RWPE2 (cell line): ENCODE measurements around the gene MXD3.

Source experiments
- ATAC-seq: fragments of 200-7000 bp; cut with Tn5 transposase; 3 replicates; pipeline ENCODE4 v1.9.1; 2021; ENCODE audit warnings: low read depth
- DNase-seq: peaks from one replicate; pipeline ENCODE4 v3.0.0-alpha.2; 2020; ENCODE audit warnings: low spot score
- H3K27ac ChIP-seq: fragments of 450-650 bp; 2 replicates; pipeline ENCODE4 v1.5.1; 2017; ENCODE audit warnings: mild to moderate bottlenecking; ENCODE audit not compliant: poor library complexity, severe bottlenecking
- H3K27me3 ChIP-seq: fragments of 250-450 bp; sonication (Bioruptor Pico); 2 replicates; pipeline ENCODE4 v1.5.1; 2021; ENCODE audit warnings: mild to moderate bottlenecking, moderate library complexity; ENCODE audit not compliant: insufficient read depth, poor library complexity, severe bottlenecking
- H3K36me3 ChIP-seq: fragments of 250-450 bp; sonication (Bioruptor Pico); 2 replicates; pipeline ENCODE4 v1.5.1; 2020; ENCODE audit warnings: low read depth, mild to moderate bottlenecking, moderate library complexity
- H3K4me1 ChIP-seq: fragments of 250-450 bp; sonication (Bioruptor Pico); 2 replicates; pipeline ENCODE4 v1.5.1; 2021; ENCODE audit warnings: mild to moderate bottlenecking, moderate library complexity; ENCODE audit not compliant: insufficient read depth, poor library complexity, severe bottlenecking
- H3K4me3 ChIP-seq: fragments of 250-450 bp; sonication (Bioruptor Pico); 2 replicates; pipeline ENCODE4 v1.5.1; 2021; ENCODE audit warnings: mild to moderate bottlenecking, moderate library complexity; ENCODE audit not compliant: severe bottlenecking
- H3K9me3 ChIP-seq: fragments of 250-450 bp; sonication (Bioruptor Pico); 2 replicates; pipeline ENCODE4 v1.5.1; 2021; ENCODE audit warnings: mild to moderate bottlenecking, moderate library complexity; ENCODE audit not compliant: severe bottlenecking
- CTCF ChIP-seq: fragments of 450-650 bp; IDR thresholded peaks from one replicate; pipeline ENCODE4 v1.5.1; 2017; ENCODE audit warnings: mild to moderate bottlenecking, moderate library complexity; ENCODE audit not compliant: poor library complexity, severe bottlenecking

Gene MXD3

DNA sequence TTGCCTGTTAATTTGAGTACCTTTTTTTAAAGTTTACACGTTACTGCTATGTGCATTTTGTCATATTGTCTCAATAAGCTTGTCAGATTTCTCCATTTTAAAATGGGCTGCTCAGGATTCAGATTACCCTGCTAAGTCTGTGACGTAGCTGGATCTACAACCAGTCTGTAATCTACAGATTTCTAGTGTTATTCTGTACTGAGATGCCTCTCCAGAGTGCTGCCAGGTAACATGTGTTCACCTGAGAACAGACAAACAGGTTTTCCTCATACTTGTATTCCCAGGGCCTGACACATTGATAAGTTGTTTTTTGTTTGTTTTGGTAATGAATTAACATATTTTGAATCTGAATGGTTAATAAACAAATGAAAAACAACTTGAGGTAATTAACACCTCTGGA lies 23.5 kb downstream of the MXD3 start:
- TF ChIP-seq CTCF: no peak
- peaks cover 98% of the 10 kb centered on the region for H3K36me3 ChIP-seq
- DNase-seq: no peak
- H3K27ac ChIP-seq: no peak overlapping the region
- no peaks in the 10 kb centered on the region for H3K4me1 ChIP-seq
- H3K9me3 ChIP-seq: no peaks in the 10 kb centered on the region
- H3K27me3 ChIP-seq: no peaks in the 10 kb centered on the region
- H3K4me3 ChIP-seq: no peak overlapping the region
- ATAC-seq: no peak

- H3K9me3 ChIP-seq: no peaks in the 10 kb centered on the region
- H3K27ac ChIP-seq: no peak overlapping the region
- no peaks in the 10 kb centered on the region for H3K27me3 ChIP-seq
- DNase-seq: no peak
- no peak for ATAC-seq
- no peak overlapping the region for H3K4me3 ChIP-seq
- peaks cover 89% of the 10 kb centered on the region for H3K36me3 ChIP-seq
- no peak for TF ChIP-seq CTCF
- no peaks in the 10 kb centered on the region for H3K4me1 ChIP-seq
These were observed 34.8 kb downstream of the MXD3 start for GRCh38 chr5:177276886-177277285.

GRCh38 chr5:177275883-177276282 lies 35.8 kb downstream of the MXD3 start:
- ATAC-seq: no peak
- H3K27ac ChIP-seq: no peak overlapping the region
- H3K9me3 ChIP-seq: no peaks in the 10 kb centered on the region
- DNase-seq: no peak
- no peaks in the 10 kb centered on the region for H3K27me3 ChIP-seq
- TF ChIP-seq CTCF: no peak
- peaks cover 86% of the 10 kb centered on the region for H3K36me3 ChIP-seq
- no peaks in the 10 kb centered on the region for H3K4me1 ChIP-seq
- H3K4me3 ChIP-seq: no peak overlapping the region

DNA sequence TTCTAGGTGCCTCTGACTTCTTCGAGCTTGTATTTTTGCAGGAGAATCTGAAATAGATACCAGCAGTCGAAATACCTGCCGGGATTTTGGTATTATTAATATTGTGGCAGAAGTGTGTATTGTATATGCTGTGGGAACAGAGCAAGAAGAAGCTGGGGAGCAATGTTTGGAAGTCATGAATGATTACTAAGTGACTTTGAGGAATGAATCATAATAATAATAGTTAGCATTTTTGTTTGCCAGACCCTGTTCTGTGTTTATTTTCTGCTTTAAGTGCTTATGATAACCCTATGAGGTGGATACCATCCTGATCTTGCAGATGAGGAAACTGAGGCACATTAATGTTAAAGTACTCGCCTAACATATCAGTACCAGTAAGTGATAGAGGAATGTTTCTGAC lies 40.6 kb downstream of the MXD3 start:
- no peaks in the 10 kb centered on the region for H3K27me3 ChIP-seq
- TF ChIP-seq CTCF: no peak
- ATAC-seq: no peak
- no peaks in the 10 kb centered on the region for H3K9me3 ChIP-seq
- DNase-seq: no peak
- no peak overlapping the region for H3K27ac ChIP-seq
- peaks cover 92% of the 10 kb centered on the region for H3K36me3 ChIP-seq
- no peak overlapping the region for H3K4me3 ChIP-seq
- H3K4me1 ChIP-seq: peaks cover 15% of the 10 kb centered on the region

DNA sequence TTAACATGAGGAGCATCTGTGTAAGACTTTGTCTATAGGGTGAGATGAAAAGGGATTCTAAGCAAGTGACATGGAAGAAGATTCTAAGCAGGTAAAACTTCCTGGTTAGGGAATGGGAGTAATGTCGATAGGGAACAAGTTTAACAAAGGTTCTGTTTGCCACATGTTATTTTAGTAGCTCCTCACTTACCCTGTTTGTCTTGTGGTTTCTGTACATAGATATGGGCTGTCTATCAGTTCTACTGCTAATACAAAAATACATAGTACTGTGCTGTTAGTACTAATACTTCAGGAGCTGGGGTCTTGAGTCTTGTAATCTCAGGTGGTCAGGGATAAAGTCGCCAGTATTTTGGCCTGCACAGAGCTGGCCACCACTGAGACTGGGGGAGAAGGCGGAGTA lies 41.0 kb downstream of the MXD3 start:
- H3K27me3 ChIP-seq: no peaks in the 10 kb centered on the region
- H3K27ac ChIP-seq: no peak overlapping the region
- ATAC-seq (no peak), DNase-seq (no peak)
- H3K36me3 ChIP-seq: peaks cover 91% of the 10 kb centered on the region
- no peak for TF ChIP-seq CTCF
- H3K9me3 ChIP-seq: no peaks in the 10 kb centered on the region
- H3K4me1 ChIP-seq: peaks cover 15% of the 10 kb centered on the region
- no peak overlapping the region for H3K4me3 ChIP-seq
